Vagina (tissue), 2 donors: ENCODE data around the gene BET1.

Experiments
- CTCF ChIP-seq, 3 experiments: fragments of 450-650 bp in 2 of 3; fragments of 200-600 bp in 1 of 3; sonication (generic) in 1 of 3; IDR thresholded peaks; one replicate each; pipeline ENCODE4 v1.5.1; 2017 to 2019; ENCODE audit warnings: antibody characterized with exemption in 3 of 3, mild to moderate bottlenecking in 2 of 3, moderate library complexity in 2 of 3
- POLR2A ChIP-seq, 2 donors: fragments of 450-650 bp; IDR thresholded peaks; one replicate each; pipeline ENCODE4 v1.6.1; 2017; ENCODE audit warnings: antibody characterized with exemption in 2 of 2, mild to moderate bottlenecking in 2 of 2, moderate library complexity in 2 of 2

GRCh38 chr7:93945083-93945482 is 59.1 kb downstream of the BET1 start:
- no peak for TF ChIP-seq POLR2A (IDR thresholded peaks at IDR 0.05)
- TF ChIP-seq CTCF (IDR thresholded peaks at IDR 0.05), result no peak
